ENCODE measurements around the gene KRTAP10-1. TPM values are rescaled to one million over a fixed set of nuclear protein-coding genes. Genes with fewer than 3 reads are reported as not detected.
A peak's percentile ranks its signal among the peaks of the same experiment; 100 is the strongest.

The KRTAP10-1 gene
- total and polyA plus RNA-seq, 2 of the 13 experiments (the other 11 are each of a cell fraction or from before 2014, with no cell fraction given) = not detected

DNA sequence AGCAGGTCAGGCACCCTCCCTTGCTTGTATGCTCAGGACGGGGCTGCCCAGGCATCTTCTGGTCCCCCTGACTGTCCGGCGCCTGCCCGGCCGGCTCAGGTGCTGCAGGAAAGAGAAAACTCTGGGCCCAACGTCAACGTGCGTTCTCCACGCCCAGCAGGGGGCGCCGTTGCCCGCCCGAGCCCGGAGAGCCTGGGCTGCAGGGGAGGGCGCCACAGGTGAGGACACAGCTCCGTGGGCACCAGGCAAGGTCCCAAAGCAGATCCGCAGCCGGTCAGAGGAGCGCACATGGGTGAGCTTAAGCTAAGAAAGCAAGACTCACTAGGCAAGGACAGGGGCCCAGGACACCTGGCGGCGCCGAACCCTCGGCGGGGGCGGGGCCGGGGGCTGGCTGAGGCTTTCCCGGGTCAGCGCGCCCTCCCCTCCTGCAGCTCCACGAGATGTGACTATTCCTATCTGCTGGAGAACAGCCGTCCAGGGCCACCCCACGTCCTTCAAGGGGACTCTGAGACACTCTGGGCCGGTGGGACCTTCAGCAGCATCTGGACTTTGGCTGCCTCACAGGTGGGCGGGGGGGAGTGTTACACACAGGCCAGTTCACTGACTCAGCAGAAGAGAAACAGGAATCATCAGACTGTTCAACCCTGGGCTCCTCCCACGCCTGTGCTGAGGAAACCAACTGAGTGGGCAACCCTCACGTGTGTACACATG lies 29.3 kb downstream of the KRTAP10-1 start (continued):
- TF ChIP-seq, protein P1, sequence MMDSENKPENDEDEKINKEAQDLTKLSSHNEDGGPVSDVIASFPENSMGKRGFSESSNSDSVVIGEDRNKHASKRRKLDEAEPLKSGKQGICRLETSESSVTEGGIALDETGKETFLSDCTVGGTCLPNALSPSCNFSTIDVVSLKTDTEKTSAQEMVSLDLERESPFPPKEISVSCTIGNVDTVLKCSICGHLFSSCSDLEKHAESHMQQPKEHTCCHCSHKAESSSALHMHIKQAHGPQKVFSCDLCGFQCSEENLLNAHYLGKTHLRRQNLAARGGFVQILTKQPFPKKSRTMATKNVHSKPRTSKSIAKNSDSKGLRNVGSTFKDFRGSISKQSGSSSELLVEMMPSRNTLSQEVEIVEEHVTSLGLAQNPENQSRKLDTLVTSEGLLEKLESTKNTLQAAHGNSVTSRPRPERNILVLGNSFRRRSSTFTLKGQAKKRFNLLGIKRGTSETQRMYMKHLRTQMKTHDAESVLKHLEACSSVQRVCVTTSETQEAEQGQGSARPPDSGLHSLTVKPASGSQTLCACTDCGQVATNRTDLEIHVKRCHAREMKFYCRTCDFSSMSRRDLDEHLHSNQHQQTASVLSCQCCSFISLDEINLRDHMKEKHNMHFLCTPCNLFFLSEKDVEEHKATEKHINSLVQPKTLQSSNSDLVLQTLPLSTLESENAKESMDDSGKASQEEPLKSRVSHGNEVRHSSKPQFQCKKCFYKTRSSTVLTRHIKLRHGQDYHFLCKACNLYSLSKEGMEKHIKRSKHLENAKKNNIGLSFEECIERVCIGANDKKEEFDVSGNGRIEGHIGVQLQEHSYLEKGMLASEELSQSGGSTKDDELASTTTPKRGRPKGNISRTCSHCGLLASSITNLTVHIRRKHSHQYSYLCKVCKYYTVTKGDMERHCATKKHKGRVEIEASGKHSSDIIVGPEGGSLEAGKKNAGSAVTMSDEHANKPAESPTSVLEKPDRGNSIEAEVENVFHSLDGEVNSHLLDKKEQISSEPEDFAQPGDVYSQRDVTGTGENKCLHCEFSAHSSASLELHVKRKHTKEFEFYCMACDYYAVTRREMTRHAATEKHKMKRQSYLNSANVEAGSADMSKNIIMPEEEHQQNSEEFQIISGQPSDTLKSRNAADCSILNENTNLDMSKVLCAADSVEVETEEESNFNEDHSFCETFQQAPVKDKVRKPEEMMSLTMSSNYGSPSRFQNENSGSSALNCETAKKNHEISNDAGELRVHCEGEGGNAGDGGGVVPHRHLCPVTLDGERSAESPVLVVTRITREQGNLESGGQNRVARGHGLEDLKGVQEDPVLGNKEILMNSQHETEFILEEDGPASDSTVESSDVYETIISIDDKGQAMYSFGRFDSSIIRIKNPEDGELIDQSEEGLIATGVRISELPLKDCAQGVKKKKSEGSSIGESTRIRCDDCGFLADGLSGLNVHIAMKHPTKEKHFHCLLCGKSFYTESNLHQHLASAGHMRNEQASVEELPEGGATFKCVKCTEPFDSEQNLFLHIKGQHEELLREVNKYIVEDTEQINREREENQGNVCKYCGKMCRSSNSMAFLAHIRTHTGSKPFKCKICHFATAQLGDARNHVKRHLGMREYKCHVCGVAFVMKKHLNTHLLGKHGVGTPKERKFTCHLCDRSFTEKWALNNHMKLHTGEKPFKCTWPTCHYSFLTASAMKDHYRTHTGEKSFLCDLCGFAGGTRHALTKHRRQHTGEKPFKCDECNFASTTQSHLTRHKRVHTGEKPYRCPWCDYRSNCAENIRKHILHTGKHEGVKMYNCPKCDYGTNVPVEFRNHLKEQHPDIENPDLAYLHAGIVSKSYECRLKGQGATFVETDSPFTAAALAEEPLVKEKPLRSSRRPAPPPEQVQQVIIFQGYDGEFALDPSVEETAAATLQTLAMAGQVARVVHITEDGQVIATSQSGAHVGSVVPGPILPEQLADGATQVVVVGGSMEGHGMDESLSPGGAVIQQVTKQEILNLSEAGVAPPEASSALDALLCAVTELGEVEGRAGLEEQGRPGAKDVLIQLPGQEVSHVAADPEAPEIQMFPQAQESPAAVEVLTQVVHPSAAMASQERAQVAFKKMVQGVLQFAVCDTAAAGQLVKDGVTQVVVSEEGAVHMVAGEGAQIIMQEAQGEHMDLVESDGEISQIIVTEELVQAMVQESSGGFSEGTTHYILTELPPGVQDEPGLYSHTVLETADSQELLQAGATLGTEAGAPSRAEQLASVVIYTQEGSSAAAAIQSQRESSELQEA (CRISPR knock-in tag; IDR thresholded peaks at IDR 0.05; ENCODE audit: not compliant biosample characterization) = no peak
- TF ChIP-seq SMC3 (IDR thresholded peaks at IDR 0.05; ENCODE audit: low read length) = peak; percentile 49; the same call in 1 of the 2 replicates
- no peak for TF ChIP-seq ZNF496 (CRISPR knock-in tag; IDR thresholded peaks at IDR 0.05; ENCODE audit: insufficient replicate concordance)
- peak; percentile 96 for TF ChIP-seq STAG1 (CRISPR knock-in tag; IDR thresholded peaks at IDR 0.05)
- 0 out of 2 replicates have a peak, but pooled peaks have one; percentile 74 for TF ChIP-seq ZNF547 (CRISPR knock-in tag; IDR thresholded peaks at IDR 0.05)
- TF ChIP-seq, protein P2, sequence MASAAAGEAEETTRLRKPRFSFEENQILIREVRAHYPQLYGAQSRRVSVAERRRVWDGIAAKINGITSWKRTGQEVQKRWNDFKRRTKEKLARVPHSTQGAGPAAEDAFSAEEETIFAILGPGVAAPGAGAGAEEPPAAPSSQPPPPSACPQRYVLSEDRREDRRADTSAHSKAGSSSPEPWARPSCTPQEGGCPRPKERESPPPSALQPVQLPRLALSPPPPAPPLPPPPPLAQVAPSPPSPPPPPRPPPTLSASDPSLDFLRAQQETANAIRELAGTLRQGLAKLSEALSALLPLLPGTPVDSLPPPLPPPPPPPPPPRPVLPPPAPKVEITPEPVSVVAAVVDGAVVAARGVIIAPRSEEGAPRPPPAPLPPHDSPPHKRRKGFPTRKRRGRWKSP (CRISPR knock-in tag; IDR thresholded peaks at IDR 0.05) = no peak
- no peak for TF ChIP-seq PLRG1 (conservative IDR thresholded peaks at IDR 0.05)
- no peak for TF ChIP-seq SRY (CRISPR knock-in tag; IDR thresholded peaks at IDR 0.05)
- TF ChIP-seq, protein P3, sequence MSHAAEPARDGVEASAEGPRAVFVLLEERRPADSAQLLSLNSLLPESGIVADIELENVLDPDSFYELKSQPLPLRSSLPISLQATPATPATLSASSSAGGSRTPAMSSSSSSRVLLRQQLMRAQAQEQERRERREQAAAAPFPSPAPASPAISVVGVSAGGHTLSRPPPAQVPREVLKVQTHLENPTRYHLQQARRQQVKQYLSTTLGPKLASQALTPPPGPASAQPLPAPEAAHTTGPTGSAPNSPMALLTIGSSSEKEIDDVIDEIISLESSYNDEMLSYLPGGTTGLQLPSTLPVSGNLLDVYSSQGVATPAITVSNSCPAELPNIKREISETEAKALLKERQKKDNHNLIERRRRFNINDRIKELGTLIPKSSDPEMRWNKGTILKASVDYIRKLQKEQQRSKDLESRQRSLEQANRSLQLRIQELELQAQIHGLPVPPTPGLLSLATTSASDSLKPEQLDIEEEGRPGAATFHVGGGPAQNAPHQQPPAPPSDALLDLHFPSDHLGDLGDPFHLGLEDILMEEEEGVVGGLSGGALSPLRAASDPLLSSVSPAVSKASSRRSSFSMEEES (CRISPR knock-in tag; IDR thresholded peaks at IDR 0.05) = no peak
- 0 out of 2 replicates have a peak, but pooled peaks have one; percentile 20 for TF ChIP-seq POGZ (CRISPR knock-in tag; IDR thresholded peaks at IDR 0.05)
- no peak for TF ChIP-seq CBX2 (IDR thresholded peaks at IDR 0.05; ENCODE audit: low read depth, low read length)
- TF ChIP-seq CBX2 (CRISPR knock-in tag; IDR thresholded peaks at IDR 0.05; ENCODE audit: low read depth) = no peak
- no peak for TF ChIP-seq ZMAT3 (CRISPR knock-in tag; conservative IDR thresholded peaks at IDR 0.05)
- TF ChIP-seq, protein P4, sequence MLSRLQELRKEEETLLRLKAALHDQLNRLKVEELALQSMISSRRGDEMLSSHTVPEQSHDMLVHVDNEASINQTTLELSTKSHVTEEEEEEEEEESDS (CRISPR knock-in tag; IDR thresholded peaks at IDR 0.05; ENCODE audit: borderline replicate concordance) = no peak
- TF ChIP-seq BHLHE40 (IDR thresholded peaks at IDR 0.05; ENCODE audit: low read length) = 0 out of 2 replicates have a peak, but pooled peaks have one; percentile 11
- TF ChIP-seq ELF1 (CRISPR knock-in tag; IDR thresholded peaks at IDR 0.05) = 0 out of 2 replicates have a peak, but pooled peaks have one; percentile 8
- TF ChIP-seq, protein P5, sequence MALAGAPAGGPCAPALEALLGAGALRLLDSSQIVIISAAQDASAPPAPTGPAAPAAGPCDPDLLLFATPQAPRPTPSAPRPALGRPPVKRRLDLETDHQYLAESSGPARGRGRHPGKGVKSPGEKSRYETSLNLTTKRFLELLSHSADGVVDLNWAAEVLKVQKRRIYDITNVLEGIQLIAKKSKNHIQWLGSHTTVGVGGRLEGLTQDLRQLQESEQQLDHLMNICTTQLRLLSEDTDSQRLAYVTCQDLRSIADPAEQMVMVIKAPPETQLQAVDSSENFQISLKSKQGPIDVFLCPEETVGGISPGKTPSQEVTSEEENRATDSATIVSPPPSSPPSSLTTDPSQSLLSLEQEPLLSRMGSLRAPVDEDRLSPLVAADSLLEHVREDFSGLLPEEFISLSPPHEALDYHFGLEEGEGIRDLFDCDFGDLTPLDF (CRISPR knock-in tag; IDR thresholded peaks at IDR 0.05) = no peak
- TF ChIP-seq MAFF (IDR thresholded peaks at IDR 0.05; ENCODE audit: low read depth, low read length) = peak; percentile 80

Measured in HepG2 (cell line).